GM12875 (cell line): ENCODE measurements around the gene RESP18.
A peak's percentile ranks its signal among the peaks of the same experiment; 100 is the strongest.

ENCODE experiments used
- H3K4me3 ChIP-seq: one replicate; pipeline ENCODE4 v1.5.1; 2011; ENCODE audit warnings: low read depth, low read length, control low read depth
- CTCF ChIP-seq: IDR thresholded peaks from 2 replicates; pipeline ENCODE4 v1.5.1; 2011; ENCODE audit warnings: low read depth, mild to moderate bottlenecking, control low read depth, inconsistent platforms, low read length, moderate library complexity, borderline replicate concordance; ENCODE audit not compliant: insufficient read depth

Gene RESP18

DNA sequence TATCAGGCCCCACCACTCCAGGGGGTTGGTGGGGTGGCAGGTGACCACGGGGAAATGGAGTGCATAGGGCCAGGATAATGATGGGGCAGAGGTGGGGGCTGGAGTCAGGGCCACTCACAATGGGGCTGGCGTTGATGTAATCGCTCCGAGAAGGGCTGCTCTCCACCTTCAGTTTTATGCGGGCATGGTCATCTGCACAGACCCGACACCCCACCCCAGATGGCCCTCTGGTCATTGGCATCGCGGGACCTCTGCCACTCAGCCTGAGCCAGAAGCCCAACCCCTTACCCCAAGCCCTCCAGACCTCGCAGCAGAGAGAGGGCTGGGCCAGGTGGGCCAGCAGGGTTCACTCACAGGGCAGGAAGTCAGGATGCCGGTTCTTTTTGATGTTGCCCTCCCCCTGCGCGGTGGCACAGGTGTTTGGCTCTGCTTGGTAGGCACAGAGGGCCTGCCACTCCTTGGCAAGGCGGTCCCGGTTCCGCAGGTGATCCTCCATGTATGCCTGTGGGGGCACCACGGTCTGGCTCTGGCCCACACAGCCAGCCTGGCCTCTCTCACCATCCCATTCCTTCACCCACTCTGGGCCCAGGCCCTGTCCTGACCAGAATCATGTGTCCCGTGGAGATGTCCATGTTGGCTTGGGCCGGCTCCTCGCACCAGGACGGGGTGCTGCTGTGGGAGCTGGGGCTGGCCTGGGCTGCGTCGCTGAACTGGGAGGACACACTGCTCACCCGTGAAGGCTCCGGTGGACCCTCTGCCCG is 35.7 kb downstream of the RESP18 start:
- H3K4me3 ChIP-seq: no peak overlapping the region
- TF ChIP-seq CTCF: no peak

DNA sequence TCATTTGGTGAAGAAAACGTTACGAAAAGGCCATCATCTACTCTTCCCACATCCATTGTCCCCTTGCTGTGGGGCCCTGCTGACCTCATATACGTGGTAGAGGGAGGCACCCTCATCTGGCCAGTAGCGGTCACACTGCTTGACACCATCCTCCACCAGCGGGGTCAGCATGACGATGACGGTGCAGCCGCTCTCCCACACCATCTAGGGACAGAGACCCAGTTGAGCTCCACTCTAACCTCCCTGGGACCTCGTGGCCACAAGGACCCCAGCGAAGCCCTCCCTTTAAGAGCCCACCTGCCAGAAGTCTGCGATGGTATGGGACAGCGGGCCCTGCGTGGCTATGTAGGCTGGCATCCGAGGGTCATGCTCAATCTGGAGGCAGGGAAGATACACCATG is 36.4 kb downstream of the RESP18 start:
- no peak overlapping the region for H3K4me3 ChIP-seq
- no peak for TF ChIP-seq CTCF

DNA sequence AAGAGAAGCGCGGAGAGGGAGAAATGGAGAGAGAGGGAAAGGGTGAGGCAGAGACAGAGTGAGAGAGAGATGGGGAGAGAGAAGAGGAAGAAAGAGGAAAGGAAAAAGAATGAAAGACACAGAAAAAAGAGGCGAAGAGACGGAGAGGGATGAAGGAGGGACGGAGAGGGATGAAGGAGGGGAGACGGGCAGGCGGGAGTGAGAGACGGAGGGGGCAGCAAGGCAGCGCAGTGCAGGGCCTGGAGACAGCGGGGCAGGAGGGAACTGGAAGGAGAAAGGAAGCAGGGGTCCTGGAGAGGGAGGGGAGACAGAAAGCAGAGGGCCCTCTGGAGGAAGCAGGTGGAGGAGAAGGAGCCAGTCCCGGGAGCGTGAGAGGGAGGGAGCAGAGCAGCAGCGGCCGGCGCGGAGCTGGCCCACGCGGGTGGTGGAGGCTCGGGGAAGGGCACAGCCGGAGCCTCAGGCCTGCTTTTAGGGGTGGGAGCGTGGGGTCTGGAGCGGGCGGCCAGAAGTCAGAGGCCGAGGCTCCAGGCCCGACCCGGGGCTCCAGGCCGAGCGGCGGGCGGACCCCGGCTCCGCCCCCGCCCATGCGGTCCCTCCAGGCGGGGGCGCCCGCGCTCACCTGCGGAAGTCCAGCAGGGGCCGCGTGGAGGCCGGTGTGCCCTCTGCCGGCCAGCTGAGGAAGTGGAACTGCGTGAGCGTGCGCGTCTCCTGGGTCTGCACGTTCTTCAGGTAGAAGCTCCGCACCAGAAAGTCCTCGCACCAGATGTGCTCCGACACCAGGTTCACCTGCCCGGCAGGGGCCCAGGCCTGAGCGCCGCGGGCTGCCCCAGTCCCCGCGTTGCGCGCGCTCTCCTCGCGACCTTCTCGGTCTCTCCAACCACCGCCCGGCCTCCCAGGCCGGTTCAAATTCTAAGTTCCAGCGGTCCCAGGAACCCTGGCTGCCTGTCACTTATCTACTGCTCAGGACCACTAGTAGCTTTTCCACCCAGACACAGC is 37.9 kb downstream of the RESP18 start:
- H3K4me3 ChIP-seq: peak overlapping the region; percentile 57
- TF ChIP-seq CTCF: peak; percentile 100

DNA sequence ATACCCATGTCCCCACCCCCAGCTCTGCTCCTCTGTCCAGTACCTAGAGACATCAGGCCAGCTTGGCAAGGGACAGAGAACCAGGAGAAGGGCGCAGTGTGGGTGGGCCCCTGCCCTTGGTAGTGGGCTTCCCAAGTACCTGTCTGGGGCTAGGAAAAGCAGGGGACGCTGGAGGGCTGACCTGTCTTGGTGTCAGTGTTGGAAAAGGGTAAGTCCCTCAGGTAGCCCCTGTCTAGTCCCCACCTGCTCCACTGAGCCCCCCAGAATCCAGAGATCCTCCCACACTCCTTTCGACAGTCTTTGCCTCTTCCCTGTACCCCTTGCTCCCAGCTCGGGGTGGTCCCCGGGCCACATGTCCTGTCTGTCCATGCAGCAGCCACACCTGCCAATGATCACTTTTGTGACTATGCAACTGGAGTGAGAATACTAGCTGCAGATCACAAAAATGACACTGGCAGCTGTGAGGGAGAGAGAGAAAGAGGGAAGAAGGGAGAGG is 38.8 kb downstream of the RESP18 start:
- H3K4me3 ChIP-seq: no peak overlapping the region
- TF ChIP-seq CTCF: no peak

GRCh38 chr2:219292616-219293015 is 39.9 kb downstream of the RESP18 start:
- TF ChIP-seq CTCF: no peak
- no peak overlapping the region for H3K4me3 ChIP-seq

- no peak for TF ChIP-seq CTCF
- no peak overlapping the region for H3K4me3 ChIP-seq
Observed at GRCh38 chr2:219291910-219292490, 40.5 kb downstream of the RESP18 start.
